IMR-90 (cell line): Measurements from ENCODE around the gene BCCIP. TPM values are rescaled to one million over a fixed set of nuclear protein-coding genes. Genes with fewer than 3 reads are reported as not detected.

ENCODE experiments used
- ATAC-seq: fragments of 200-7000 bp; cut with Tn5 transposase; 2 replicates; pipeline ENCODE4 v1.9.1; 2020; ENCODE audit warnings: low read depth, mild to moderate bottlenecking, moderate library complexity
- BruUV-seq: library from RNA; stranded (reverse); fragments of 400-500 nt; replicated peaks from 2 replicates; lab custom pipeline; 2021; lab: Mats Ljungman, UMichigan
- CTCF ChIA-PET: fragments of 300-600 bp; formaldehyde crosslinking; extraction: SDS; loops from one replicate; lab custom pipeline; 2021; ENCODE audit warnings: antibody characterized with exemption; lab: Yijun Ruan, JAX
- POLR2A ChIA-PET: fragments of 300-600 bp; sonication (Branson Sonifier 250); formaldehyde crosslinking; loops from one replicate; lab custom pipeline; 2022; ENCODE audit warnings: antibody characterized with exemption; ENCODE audit not compliant: unreplicated experiment; lab: Charles Lee
- DNase-seq: peaks from one replicate; pipeline ENCODE4 v3.0.0; 2013
- H2AFZ ChIP-seq: replicated peaks from 2 replicates; pipeline ENCODE3; 2013; ENCODE audit warnings: low read length, mild to moderate bottlenecking; ENCODE audit not compliant: poor library complexity
- H2AK5ac ChIP-seq: 2 replicates; pipeline ENCODE4 v1.6.1; 2013; ENCODE audit warnings: low read depth, low read length, inconsistent platforms
- H2AK9ac ChIP-seq: replicated peaks from 2 replicates; pipeline ENCODE3; 2013; ENCODE audit warnings: mild to moderate bottlenecking, low read depth, low read length, moderate library complexity; ENCODE audit not compliant: poor library complexity
- H2BK120ac ChIP-seq: 2 replicates; pipeline ENCODE4 v1.6.1; 2013; ENCODE audit warnings: low read depth, low read length, inconsistent platforms
- H2BK15ac ChIP-seq: 3 replicates; pipeline ENCODE4 v1.6.1; 2013; ENCODE audit warnings: low read depth, low read length, inconsistent platforms
- H2BK20ac ChIP-seq: 2 replicates; pipeline ENCODE4 v1.6.1; 2013; ENCODE audit warnings: low read depth, mild to moderate bottlenecking, inconsistent platforms, low read length, moderate library complexity
- H2BK5ac ChIP-seq: 2 replicates; pipeline ENCODE4 v1.6.1; 2013; ENCODE audit warnings: mild to moderate bottlenecking, low read depth, low read length, inconsistent platforms; ENCODE audit not compliant: poor library complexity, severe bottlenecking
- H3K14ac ChIP-seq: replicated peaks from 2 replicates; pipeline ENCODE4 v1.6.1; 2013; ENCODE audit warnings: low read depth, low read length, inconsistent platforms
- H3K18ac ChIP-seq: 2 replicates; pipeline ENCODE4 v1.6.1; 2013; ENCODE audit warnings: low read depth, low read length, control low read depth
- H3K23ac ChIP-seq: 2 replicates; pipeline ENCODE4 v1.6.1; 2013; ENCODE audit warnings: low read depth, low read length, inconsistent platforms
- H3K27ac ChIP-seq: 2 replicates; pipeline ENCODE4 v1.5.1; 2013; ENCODE audit warnings: mild to moderate bottlenecking, control low read depth, low read length; ENCODE audit not compliant: insufficient read depth
- H3K27me3 ChIP-seq: 2 replicates; pipeline ENCODE4 v1.6.1; 2013; ENCODE audit warnings: low read length; ENCODE audit not compliant: control insufficient read depth, insufficient read depth
- H3K36me3 ChIP-seq: 2 replicates; pipeline ENCODE4 v1.6.1; 2013; ENCODE audit warnings: low read length, mixed read lengths; ENCODE audit not compliant: control insufficient read depth, insufficient read depth
- H3K4ac ChIP-seq: 2 replicates; pipeline ENCODE4 v1.6.1; 2013; ENCODE audit warnings: low read depth, low read length, inconsistent platforms
- H3K4me1 ChIP-seq: 2 replicates; pipeline ENCODE4 v1.6.1; 2013; ENCODE audit warnings: low read length, mixed read lengths; ENCODE audit not compliant: control insufficient read depth, insufficient read depth
- H3K4me2 ChIP-seq: 2 replicates; pipeline ENCODE4 v1.6.1; 2013; ENCODE audit warnings: low read depth, mild to moderate bottlenecking, control low read depth, low read length, moderate library complexity
- H3K4me3 ChIP-seq: 2 replicates; pipeline ENCODE4 v1.5.1; 2013; ENCODE audit warnings: low read depth, mild to moderate bottlenecking, control low read depth, low read length, moderate library complexity; ENCODE audit not compliant: insufficient read depth
- H3K56ac ChIP-seq: 2 replicates; pipeline ENCODE4 v1.6.1; 2013; ENCODE audit warnings: low read length, inconsistent platforms; ENCODE audit not compliant: insufficient read depth; ENCODE audit errors: extremely low read depth
- H3K79me1 ChIP-seq, 2 experiments: 2 replicates each; pipeline ENCODE4 v1.6.1; 2013; ENCODE audit warnings: low read length in 2 of 2, inconsistent platforms in 1 of 2, low read depth in 1 of 2
- H3K9ac ChIP-seq: 2 replicates; pipeline ENCODE4 v1.6.1; 2013; ENCODE audit warnings: low read depth, low read length, control low read depth
- H3K9me1 ChIP-seq: 2 replicates; pipeline ENCODE4 v1.6.1; 2013; ENCODE audit warnings: low read length, inconsistent platforms; ENCODE audit not compliant: insufficient read depth
- H3K9me3 ChIP-seq: 2 replicates; pipeline ENCODE4 v1.6.1; 2013; ENCODE audit warnings: low read length; ENCODE audit not compliant: control insufficient read depth, insufficient read depth
- H4K20me1 ChIP-seq: 2 replicates; pipeline ENCODE4 v1.6.1; 2013; ENCODE audit warnings: low read length, inconsistent platforms; ENCODE audit not compliant: insufficient read depth
- H4K5ac ChIP-seq: 2 replicates; pipeline ENCODE4 v1.6.1; 2013; ENCODE audit warnings: mild to moderate bottlenecking, low read depth, low read length, control low read depth
- H4K8ac ChIP-seq, 2 experiments: 2 replicates each; pipeline ENCODE4 v1.6.1; 2013; ENCODE audit warnings: low read depth in 2 of 2, low read length in 2 of 2, control low read depth in 1 of 2, inconsistent platforms in 1 of 2
- H4K91ac ChIP-seq: 2 replicates; pipeline ENCODE4 v1.6.1; 2013; ENCODE audit warnings: low read depth, low read length, inconsistent platforms; ENCODE audit not compliant: insufficient read depth
- FOS ChIP-seq: fragments of 150-350 bp; IDR thresholded peaks from 2 replicates; pipeline ENCODE4 v1.6.1; 2016; ENCODE audit warnings: low read depth, low read length
- MXI1 ChIP-seq: IDR thresholded peaks from 2 replicates; pipeline ENCODE4 v1.6.1; 2012; ENCODE audit warnings: low read depth, mild to moderate bottlenecking, low read length, moderate library complexity, borderline replicate concordance
- RAD21 ChIP-seq: IDR thresholded peaks from 2 replicates; pipeline ENCODE4 v1.6.1; 2012; ENCODE audit warnings: low read length, improper control_type of control experiment
- RFX5 ChIP-seq: IDR thresholded peaks from 2 replicates; pipeline ENCODE4 v1.8.0; 2012; ENCODE audit warnings: low read depth, mild to moderate bottlenecking, low read length, moderate library complexity
- USF2 ChIP-seq: fragments of 150-350 bp; IDR thresholded peaks from 2 replicates; pipeline ENCODE4 v1.6.1; 2017; ENCODE audit warnings: mild to moderate bottlenecking, antibody characterized with exemption, low read length, low read depth
- WGBS, 2 experiments: methylation state at CpG; one replicate each; pipeline versions ENCODE4 v1.1.5 to v1.1.7; 2013; ENCODE audit warnings: missing lambda C conversion rate in 2 of 2; ENCODE audit not compliant: insufficient read length in 1 of 2; ENCODE audit errors: extremely low coverage in 2 of 2; 5-methylcytosine and 5-hydroxymethylcytosine counted together
- dilution Hi-C: fragments of 300-500 bp; cut with HindIII; formaldehyde crosslinking; loops from one replicate; pipeline ENCODE4 v1.14.3; 2018; ENCODE audit warnings: low sequenced_read_pairs; ENCODE audit not compliant: unreplicated experiment
- in situ Hi-C: fragments of 300-500 bp; cut with MboI; formaldehyde crosslinking; loops from 3 replicates; pipeline ENCODE4 v1.14.3; 2019; ENCODE audit warnings: low sequenced_read_pairs, inconsistent platforms, mixed read lengths
- intact Hi-C: fragments of 100-400 bp; cut with micrococcal nuclease; formaldehyde crosslinking; loops from 2 replicates; pipeline ENCODE4 v1.10.0; 2022
- polyA plus RNA-seq, 3 experiments: library from polyadenylated mRNA; depleted of rRNA; stranded (reverse); fragments of >200 nt; gene quantifications; 2 replicates each; pipeline ENCODE4 v1.2.3, GENCODE V29; 2012; ENCODE audit warnings: low replicate concordance in 1 of 3
- total RNA-seq: library from RNA; depleted of rRNA; stranded (reverse); fragments of >200 nt; gene quantifications from 2 replicates; pipeline ENCODE4 v1.2.3, GENCODE V29; 2012

The BCCIP gene
- total and polyA plus RNA-seq, 2 of the 4 experiments (the other 2 are of a cell fraction): 31.9 to 49.2 TPM

DNA sequence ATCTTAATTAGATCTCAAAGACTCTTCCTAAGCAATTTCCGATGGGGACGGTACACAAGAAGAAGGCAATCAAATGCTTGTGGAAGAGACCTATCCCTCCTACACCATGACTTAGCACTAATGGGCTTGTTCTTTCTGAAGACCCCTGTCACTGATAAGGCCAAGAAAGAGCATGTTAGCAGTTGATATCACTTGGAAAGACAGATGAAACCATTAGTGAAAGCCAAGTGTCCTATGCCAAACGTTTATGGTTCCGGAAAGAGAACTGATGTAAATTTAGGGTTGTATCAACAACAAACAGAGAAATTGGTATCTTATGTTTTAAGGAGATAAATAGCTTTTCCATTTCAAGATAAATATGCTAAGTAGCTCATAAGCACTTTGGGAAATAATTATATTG lies 6.8 kb upstream of the BCCIP start:
- no peak overlapping the region for H3K4ac ChIP-seq
- TF ChIP-seq USF2 (no peak), RFX5 (no peak), MXI1 (no peak), FOS (no peak), RAD21 (no peak)
- no peaks in the 10 kb centered on the region for H3K4me1 ChIP-seq
- ChIA-PET CTCF (no interaction called here), POLR2A (interaction anchor here (0.6 kb wide), 1 partner anchor 768 kb away, joined by 11 read pairs; no protein-coding TSS in a partner anchor)
- H2AFZ ChIP-seq: no peak overlapping the region
- peaks cover 22% of the 10 kb centered on the region for H3K36me3 ChIP-seq
- ATAC-seq (no peak), DNase-seq (no peak)
- no peak overlapping the region for H3K56ac ChIP-seq
- no peak overlapping the region for H2BK120ac ChIP-seq
- no peak overlapping the region for H3K4me3 ChIP-seq
- intact Hi-C loops (no loop called here), dilution Hi-C loops (no loop called here), in situ Hi-C loops (no loop called here)
- peaks cover 11 to 14% of the 10 kb centered on the region in 2 experiments for H3K79me1 ChIP-seq
- no peak overlapping the region for H3K14ac ChIP-seq
- H4K20me1 ChIP-seq: no peaks in the 10 kb centered on the region
- H2BK20ac ChIP-seq: no peak overlapping the region
- BruUV-seq: no TSS peak
- no peak overlapping the region for H3K27ac ChIP-seq
- H2AK9ac ChIP-seq: no peak overlapping the region
- H3K23ac ChIP-seq: no peak overlapping the region
- no peak overlapping the region for H2BK5ac ChIP-seq
- no peak overlapping the region for H3K9ac ChIP-seq
- no peak overlapping the region for H4K5ac ChIP-seq
- H3K9me1 ChIP-seq: no peaks in the 10 kb centered on the region
- H3K9me3 ChIP-seq: no peaks in the 10 kb centered on the region
- WGBS, 2 experiments: no CpG with 5 or more reads among the region's 4 CpGs
- no peaks in the 10 kb centered on the region for H3K27me3 ChIP-seq
- H3K18ac ChIP-seq: no peak overlapping the region
- no peak overlapping the region for H2AK5ac ChIP-seq
- no peak overlapping the region for H3K4me2 ChIP-seq
- H4K91ac ChIP-seq: no peak overlapping the region
- no peak overlapping the region for H2BK15ac ChIP-seq
- H4K8ac ChIP-seq: no peak overlapping the region
